ENCODE results near the gene ATP6V1G2.

DNA sequence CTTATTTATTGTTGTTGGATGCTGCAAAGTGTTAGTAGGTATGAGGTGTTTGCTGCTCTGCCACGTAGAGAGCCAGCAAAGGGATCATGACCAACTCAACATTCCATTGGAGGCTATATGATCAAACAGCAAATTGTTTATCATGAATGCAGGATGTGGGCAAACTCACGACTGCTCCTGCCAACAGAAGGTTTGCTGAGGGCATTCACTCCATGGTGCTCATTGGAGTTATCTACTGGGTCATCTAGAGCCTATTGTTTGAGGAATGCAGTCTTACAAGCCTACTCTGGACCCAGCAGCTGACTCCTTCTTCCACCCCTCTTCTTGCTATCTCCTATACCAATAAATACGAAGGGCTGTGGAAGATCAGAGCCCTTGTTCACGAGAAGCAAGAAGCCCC, 36.4 kb downstream of the ATP6V1G2 start:
- TF ChIP-seq, protein P1, sequence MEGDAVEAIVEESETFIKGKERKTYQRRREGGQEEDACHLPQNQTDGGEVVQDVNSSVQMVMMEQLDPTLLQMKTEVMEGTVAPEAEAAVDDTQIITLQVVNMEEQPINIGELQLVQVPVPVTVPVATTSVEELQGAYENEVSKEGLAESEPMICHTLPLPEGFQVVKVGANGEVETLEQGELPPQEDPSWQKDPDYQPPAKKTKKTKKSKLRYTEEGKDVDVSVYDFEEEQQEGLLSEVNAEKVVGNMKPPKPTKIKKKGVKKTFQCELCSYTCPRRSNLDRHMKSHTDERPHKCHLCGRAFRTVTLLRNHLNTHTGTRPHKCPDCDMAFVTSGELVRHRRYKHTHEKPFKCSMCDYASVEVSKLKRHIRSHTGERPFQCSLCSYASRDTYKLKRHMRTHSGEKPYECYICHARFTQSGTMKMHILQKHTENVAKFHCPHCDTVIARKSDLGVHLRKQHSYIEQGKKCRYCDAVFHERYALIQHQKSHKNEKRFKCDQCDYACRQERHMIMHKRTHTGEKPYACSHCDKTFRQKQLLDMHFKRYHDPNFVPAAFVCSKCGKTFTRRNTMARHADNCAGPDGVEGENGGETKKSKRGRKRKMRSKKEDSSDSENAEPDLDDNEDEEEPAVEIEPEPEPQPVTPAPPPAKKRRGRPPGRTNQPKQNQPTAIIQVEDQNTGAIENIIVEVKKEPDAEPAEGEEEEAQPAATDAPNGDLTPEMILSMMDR (IDR thresholded peaks at IDR 0.05; ENCODE audit: control extremely low read depth in 1 of 3, insufficient read depth in 1 of 3, low read depth in 1 of 3, low read length in 3 of 3), result no peak
- TF ChIP-seq EZH2 (IDR thresholded peaks at IDR 0.05; ENCODE audit: low read depth, low read length, severe bottlenecking) (no peak), EP300 (IDR thresholded peaks at IDR 0.05; ENCODE audit: borderline replicate concordance in 1 of 2, low read depth in 2 of 2, low read length in 2 of 2) (no peak), POLR2AphosphoS5 (IDR thresholded peaks at IDR 0.05; ENCODE audit: low read depth, low read length) (no peak), SRF (IDR thresholded peaks at IDR 0.05; ENCODE audit: low read depth, low read length) (no peak), BCL11A (IDR thresholded peaks at IDR 0.05; ENCODE audit: low read depth in 2 of 2, low read length in 2 of 2) (no peak), POLR2A (IDR thresholded peaks at IDR 0.05; ENCODE audit: control extremely low read depth in 1 of 2, low read depth in 2 of 2, low read length in 2 of 2) (no peak), ZNF274 (IDR thresholded peaks at IDR 0.05; ENCODE audit: borderline replicate concordance, extremely low read depth, low read length) (no peak), KDM5A (IDR thresholded peaks at IDR 0.05; ENCODE audit: low read length) (no peak), GABPA (IDR thresholded peaks at IDR 0.05; ENCODE audit: borderline replicate concordance, insufficient read depth, low read length) (no peak)
- TF ChIP-seq, protein P2, sequence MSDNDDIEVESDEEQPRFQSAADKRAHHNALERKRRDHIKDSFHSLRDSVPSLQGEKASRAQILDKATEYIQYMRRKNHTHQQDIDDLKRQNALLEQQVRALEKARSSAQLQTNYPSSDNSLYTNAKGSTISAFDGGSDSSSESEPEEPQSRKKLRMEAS (IDR thresholded peaks at IDR 0.05), result no peak
- TF ChIP-seq, protein P3, sequence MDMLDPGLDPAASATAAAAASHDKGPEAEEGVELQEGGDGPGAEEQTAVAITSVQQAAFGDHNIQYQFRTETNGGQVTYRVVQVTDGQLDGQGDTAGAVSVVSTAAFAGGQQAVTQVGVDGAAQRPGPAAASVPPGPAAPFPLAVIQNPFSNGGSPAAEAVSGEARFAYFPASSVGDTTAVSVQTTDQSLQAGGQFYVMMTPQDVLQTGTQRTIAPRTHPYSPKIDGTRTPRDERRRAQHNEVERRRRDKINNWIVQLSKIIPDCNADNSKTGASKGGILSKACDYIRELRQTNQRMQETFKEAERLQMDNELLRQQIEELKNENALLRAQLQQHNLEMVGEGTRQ (IDR thresholded peaks at IDR 0.05; ENCODE audit: low read length), result no peak
- TF ChIP-seq, protein P4, sequence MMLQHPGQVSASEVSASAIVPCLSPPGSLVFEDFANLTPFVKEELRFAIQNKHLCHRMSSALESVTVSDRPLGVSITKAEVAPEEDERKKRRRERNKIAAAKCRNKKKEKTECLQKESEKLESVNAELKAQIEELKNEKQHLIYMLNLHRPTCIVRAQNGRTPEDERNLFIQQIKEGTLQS (IDR thresholded peaks at IDR 0.05; ENCODE audit: insufficient read depth, low read depth, low read length), result no peak

Measured in H1 (cell line).